Lower leg skin (tissue), 3 donors: ENCODE data around the gene VSX1.

ENCODE experiments used
- CTCF ChIP-seq, 3 donors: fragments of 450-650 bp; IDR thresholded peaks; one replicate each; pipeline ENCODE4 v1.5.1; 2016; ENCODE audit warnings: antibody characterized with exemption in 3 of 3, mild to moderate bottlenecking in 3 of 3, moderate library complexity in 2 of 3
- POLR2A ChIP-seq, 2 donors: fragments of 450-650 bp; IDR thresholded peaks; one replicate each; pipeline ENCODE4 v1.6.1; 2016 to 2017; ENCODE audit warnings: antibody characterized with exemption in 2 of 2, mild to moderate bottlenecking in 1 of 2, moderate library complexity in 1 of 2

DNA sequence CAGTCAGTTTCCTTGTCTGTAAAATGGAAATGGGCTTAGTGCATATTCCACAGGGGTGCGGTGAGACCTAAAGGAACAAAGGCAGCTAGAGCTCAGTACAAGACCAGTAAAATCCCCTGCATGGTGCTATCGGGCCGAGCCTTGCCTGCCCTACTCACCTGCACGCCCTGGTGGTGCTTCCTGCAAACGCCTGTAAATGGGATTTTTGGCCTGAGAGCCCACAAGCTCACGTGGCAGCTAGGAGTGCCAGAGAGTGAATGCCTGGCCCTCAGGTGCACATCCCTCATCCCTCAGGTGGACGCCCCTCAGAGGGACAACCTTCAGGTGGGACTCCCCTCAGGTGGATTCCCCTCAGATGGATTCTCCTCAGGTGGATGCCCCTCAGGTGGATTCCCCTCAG lies 48.0 kb upstream of the VSX1 start:
- no peak for TF ChIP-seq CTCF (IDR thresholded peaks at IDR 0.05)
- TF ChIP-seq POLR2A (IDR thresholded peaks at IDR 0.05) = no peak
